GM19438 (cell line): ENCODE results near the gene TMEM132C.
"Not testable (repeated sequence)": the region's sequence is repeated elsewhere in the genome, so short reads cannot be mapped to it uniquely, and the experiment has no call there.

Experiments
- ATAC-seq: cut with Tn5 transposase; IDR thresholded peaks from one replicate; pipeline ENCODE4 v1.9.1; 2021; ENCODE audit warnings: low read depth; ENCODE audit not compliant: unreplicated experiment

TMEM132C gene

DNA sequence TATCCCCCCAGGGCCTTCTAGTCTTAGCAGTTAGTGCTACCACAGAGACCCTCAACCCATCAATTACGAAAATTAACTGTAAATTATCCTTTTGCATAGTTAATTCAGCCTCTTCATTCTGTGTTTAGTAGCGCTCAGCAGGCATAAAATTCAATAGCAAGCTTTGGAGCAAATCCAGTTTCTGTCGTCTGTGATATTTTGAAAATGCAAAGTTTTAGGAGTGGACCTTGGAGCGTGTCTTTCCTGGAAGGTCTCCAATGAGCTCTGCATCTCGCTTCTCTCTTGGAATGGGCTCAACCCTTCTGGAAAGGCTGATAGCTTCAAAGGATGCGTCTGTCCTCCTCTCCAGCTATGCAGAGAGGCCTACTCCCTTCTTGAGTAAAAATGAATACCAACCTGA, 333.9 kb downstream of the TMEM132C start:
- ATAC-seq = no peak

DNA sequence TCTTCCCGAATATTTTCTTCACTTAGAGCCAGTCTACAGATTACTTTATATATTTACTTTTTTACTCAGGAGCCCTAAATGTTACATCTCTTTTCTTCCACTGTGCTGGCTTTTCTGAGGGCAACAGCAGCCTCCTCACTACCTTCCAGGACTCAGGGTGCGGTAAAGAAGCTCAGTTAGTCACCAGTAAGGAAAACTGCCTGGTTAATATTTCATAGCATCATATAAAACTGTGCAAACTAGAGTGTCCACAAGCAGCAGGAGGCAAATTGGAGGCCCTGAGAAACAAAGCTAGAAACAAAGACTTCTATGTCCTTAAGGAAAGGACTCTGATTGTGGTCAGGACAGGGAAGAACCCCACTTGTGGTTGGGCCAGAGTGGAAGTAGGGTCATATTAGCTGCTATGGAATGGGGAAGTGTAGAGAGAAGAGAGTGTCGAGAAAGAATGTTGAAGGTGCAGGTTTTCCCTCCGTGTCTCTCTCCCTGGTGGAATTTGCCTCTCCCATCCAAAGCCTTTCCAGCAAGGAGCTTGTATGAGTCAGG, 336.7 kb downstream of the TMEM132C start:
- no peak for ATAC-seq

DNA sequence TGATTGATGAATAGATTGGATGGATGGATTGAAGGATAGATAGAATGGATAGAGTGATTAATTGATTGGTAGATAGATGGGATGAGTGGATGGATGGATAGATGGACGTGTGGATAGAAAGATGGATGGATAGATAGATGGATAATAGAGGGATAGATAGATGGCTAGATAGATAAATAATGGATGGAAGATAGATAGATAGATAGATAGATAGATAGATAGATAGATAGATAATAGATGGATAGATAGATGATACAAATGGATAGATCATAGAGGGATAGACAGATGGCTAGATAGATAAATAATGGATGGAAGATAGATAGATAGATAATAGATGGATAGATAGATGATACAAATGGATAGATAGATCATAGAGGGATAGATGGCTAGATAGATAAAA, 337.2 kb downstream of the TMEM132C start:
- not testable (repeated sequence) for ATAC-seq

DNA sequence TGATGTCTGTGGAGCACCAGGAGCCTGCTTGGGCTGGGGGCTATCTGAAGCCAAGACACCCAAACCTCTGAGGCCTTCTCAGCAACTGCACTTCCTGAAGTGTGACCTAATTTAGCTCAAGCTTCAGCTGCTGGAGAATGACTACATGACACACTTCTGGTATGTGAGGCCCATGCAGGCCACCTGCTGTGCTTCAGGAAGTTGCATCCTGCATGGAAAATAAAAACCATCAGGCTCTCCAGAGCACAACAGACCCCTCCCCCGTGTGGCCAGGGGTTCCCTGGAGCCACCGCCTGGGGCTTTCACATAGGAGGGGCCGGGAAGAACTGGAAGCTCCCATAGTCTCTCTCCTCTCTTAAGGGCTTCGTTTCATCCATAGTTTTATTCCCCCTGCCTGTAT, 339.1 kb downstream of the TMEM132C start:
- no peak for ATAC-seq

DNA sequence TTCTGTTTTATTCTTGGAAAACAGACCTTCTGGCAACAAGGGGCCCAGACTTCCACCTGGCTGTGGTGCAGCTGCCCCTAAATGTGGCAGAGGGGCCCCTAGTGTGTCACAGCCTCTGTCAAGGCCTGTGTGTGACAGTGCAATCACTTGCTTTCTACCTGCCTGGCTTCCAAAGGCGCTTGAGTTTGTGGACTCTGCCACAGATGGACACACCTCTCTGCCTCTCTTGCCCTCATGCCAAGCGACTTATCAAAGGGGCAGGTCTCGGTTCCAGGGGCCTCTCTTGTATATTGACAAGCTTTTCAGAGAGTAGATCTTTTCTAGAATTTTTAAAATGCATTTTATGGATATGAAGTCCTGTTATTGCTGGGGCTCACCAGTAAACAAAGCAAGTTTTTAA, 339.6 kb downstream of the TMEM132C start:
- ATAC-seq = no peak

DNA sequence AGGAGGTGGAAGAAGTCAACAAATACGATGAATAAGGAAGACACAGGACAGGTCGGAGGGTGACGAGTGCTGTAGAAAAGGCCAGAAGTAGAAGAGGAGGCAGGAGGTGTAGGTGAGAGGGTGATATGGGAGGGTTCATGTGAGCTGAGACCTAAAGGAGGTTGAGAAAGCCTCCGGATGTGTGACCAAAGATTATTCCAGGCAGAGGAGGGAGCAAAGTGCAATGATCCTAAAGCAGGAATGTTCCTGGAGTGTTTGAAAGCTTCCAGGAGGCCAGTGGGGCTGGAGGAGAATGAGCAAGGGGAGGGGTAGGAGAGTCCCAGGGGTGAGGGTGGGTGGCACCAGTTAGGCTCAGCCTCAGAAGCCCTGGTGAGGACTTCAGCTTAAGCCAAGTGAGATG, 340.0 kb downstream of the TMEM132C start:
- no peak for ATAC-seq

DNA sequence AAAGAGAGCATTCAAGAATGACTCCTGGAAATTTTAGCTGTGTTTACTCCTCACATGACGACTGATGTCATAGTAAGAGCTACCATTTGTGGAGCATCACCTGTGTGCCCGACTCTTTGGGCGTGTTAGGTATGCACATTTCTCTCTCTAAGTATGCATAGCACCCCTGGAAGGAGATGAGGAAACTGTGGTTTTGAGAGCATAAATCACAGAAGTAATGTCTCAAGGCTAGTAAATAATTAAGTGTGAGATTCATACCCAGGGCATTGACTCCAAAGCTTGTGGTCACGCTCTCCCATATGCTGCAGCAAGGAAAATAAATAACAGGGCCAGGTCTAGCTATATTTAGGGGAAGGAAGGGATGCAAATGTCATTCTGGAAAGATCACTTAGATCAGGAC, 340.7 kb downstream of the TMEM132C start:
- no peak for ATAC-seq

DNA sequence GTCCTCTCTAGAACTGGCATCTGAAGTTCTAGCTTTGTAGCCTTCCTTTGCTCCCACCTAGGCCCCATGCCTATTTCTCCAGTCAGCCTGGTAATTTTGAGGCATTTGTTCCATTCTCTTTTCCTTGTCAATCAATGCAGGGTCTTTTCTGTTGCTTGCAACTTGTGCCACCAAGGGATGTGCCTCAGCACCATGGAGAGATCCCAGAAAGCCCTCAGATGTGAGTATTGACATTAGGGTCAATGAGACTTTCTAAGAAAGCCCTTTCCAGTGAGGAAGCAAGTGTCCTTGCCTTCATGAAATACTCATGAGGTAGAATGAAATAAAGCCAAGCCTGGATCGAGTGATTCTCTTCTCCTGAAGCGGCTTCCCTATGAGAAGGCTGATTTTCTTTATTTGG, 342.9 kb downstream of the TMEM132C start:
- no peak for ATAC-seq

DNA sequence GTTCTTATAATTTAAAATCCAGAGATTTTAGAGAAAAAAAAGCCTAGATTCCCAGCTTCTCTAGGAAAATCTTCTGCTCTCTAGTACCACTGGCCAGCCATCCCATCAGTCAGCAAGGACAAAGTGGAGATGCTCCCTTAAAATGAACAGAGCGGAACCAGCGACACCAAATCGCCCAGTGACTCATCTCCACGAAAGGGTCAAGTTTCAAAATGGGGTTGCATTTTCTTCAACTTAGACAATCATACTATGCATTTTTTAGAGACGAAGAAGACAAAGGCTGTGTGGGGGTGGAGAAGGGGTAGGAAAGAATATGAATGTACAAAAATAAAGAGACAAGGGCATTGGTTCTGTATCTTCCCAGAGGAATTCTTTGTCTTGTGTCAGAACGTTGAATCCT, 344.8 kb downstream of the TMEM132C start:
- no peak for ATAC-seq

DNA sequence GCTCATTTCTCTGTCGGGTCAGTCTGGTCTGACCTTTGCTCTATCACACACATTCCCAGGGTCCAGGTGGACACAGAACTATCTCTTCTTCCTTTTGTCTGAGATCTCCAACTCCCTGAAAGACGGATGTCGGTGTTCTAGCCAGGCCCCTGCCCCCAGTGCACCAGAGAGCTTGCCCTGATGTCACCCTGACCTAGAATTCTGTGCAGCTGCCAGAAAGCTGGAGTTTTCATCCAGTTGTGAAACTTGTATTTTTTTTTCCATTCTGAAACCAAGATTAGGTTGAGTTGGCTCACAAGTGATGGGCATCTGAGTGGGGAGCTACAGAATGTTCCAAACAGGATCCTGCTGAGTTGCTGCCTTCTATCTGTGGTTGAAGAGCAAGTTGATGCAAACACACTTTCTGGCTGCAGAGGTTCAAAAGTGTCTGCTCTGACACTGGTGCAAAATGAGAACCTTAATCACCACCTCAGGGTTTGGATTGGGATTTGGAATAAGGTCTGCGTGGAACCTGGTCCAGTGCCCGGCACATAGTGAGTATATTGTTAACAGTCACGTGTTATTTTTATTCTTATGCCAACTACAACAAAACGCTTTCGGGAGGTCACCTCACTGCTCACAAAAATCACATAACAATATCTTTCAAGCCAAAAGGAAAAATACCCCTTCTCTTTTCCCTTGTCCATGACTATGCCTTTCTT, 345.3 kb downstream of the TMEM132C start:
- ATAC-seq = no peak

DNA sequence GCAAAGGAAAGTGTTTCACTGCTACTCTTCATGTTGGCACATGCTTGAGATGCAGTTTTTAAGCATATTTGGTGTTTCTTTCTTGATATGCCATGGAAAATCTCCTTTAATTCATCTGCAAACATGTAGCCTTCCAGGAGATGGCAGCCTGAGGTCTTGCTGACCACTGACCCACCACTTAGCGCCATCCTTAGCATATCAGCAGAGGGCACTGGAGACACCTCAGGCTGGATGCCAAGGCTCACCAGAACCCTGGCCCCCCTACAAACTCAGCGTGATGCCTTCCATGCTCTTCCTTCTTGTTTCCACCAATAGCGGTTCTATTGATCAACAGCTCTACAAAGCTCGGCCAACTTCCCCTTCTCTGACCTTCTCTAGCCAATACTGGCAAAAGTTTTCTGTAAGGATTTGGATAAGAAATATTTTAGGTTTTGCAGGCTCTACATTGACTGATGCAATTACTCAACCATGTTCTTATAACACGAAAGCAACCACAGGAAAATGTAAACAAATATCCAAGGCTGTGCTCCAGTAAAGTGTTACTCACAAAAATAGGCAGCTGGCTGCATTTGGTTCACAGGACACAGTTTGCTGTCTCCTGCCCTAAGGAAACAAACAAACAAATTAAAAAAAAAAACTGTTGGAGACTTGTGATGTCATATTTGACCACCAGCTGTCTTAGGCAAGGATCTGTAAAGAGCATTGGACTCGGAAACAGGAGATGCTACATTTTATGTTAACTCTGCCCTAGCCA, 347.0 kb downstream of the TMEM132C start:
- no peak for ATAC-seq

DNA sequence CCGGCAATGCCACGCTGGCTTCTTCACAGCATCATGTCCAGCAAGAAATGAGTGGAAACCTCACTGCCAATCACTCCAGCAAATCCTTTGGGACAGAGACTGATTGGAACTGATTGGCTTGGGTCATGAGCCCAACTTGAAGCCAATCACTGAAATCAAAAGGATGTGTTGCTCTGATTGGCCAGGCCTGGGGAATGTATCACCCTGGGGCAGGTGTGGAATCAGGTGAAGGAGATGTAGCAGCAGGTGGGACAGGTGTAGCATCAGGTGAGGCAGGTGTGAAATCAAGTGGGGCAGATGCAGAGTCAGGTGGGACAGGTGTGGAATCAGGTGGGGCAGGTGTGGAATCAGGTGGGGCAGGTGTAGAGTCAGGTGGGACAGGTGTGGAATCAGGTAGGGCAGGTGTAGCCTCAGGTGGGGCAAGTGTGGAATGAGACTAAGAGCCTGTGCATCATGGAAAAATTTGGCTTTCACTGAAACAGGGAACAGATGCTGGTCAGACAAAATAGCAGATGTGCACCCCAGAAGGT, 350.4 kb downstream of the TMEM132C start:
- no peak for ATAC-seq

DNA sequence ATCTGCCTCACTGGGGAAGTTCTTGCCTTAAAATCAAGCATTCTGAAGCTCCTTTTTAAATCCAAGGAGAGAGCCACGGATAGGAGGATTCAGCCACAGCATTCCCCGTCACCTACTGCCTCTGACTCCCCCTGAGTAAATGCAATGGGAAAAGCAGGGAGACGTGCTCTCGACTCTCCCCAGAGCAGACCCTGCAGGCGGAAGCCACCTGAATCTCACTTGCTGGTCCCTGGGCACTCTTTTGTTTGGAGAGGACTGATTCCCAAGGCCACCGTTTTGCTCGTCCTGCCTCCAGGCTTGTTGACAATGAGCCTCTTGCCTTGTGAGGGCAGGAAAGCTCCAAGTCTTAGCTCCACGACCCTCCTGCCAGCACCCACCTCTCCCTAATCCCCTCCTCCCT, 352.3 kb downstream of the TMEM132C start:
- ATAC-seq = no peak

DNA sequence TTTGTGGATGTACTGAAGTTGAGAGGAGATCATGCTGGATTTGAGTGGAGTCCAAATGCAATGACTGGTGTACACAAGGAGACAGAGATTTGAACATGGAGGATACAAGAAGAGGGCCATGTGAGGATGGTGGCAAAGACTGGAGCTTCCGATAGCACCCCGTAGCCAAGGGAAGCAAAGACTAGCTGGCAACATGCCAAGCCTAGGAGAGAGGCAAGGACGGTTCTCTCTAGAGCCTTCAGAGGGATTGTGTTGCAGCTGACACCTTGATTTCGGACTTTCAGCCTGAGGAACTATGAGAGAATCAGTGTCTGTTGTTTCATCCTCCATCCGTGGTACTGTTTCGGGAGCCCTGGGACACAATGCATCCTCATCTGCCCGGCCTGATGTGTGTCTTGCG, 354.3 kb downstream of the TMEM132C start:
- no peak for ATAC-seq

DNA sequence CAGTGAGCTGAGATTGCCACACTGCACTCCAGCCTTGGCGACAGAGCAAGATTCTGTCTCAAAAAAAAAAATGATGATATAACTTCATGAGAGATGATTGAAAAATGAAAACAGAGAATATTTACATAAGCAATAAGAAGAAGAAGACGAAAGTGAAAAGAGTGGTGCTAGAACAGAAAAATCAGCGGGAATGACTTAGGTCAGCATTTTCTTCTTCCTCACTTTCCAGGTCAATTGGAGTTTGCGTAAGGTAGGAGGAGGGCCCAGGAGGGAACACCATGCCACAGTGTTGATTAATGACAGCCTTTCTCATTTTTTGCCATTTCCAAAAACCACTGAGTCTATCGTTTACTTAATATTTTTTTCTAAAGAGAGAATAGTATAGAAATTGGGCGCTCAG, 356.8 kb downstream of the TMEM132C start:
- no peak for ATAC-seq

DNA sequence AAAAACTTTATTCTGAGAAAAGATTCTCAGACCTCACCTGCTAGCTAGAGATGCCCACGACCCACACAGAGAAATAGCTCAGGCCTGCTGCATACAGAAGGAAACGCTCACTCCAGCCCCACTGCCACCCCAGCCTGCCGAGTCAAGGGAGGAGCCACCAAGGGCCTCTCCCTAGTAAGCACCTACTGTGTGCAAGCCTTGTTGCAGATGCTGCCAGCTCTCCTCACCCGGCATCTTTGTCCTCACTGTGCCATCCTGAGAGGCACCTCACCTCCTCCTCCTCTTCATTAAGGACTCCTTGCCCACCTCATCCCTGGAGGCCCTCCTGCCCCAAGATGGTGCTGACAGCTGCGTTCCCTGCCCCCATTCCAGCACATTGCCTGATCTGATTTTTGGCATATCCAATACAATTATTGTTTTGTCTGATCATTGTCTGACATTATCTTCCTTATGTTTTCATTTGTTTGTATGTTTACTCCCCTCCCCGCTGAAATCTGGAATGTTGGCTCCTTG, 359.9 kb downstream of the TMEM132C start:
- no peak for ATAC-seq

DNA sequence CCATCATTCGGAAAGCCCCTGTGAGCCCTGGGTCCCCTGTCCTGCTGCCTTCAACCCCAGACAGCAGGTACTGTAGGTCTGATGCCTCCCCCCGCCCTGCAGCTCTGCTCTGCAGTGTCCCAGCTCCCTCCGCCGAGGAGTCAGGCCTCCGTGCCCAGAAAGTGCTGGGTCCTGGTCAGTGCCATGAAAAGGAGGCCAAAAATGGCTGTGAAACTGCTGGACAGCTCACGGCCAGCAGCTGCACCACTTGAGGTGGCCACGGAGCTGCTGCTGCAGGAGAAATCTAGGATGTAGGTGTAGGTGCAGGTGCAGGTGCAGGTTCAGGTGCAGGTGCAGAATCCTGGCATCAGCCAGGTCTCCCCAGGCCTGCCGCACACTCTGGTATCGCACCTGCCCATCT, 360.7 kb downstream of the TMEM132C start:
- ATAC-seq = no peak

DNA sequence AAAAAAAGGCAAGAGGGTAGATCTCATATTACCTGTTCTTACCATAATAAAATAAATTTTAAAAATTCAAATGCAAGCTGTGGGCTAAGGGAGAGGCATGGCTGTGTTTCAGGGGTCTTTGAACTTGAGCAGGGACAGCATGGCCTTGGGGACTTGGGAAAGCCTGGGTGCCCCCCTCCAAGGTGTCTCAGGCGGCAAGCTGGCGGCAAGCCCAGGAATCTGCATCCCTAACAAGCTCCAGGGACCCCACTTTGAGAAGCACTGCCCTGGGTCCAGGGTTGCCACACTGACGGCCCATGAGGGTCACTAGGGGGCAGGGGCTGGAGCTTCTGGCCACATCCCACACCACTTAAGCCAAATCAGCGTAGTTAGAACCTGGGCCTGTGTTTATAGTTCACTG, 363.0 kb downstream of the TMEM132C start:
- no peak for ATAC-seq

DNA sequence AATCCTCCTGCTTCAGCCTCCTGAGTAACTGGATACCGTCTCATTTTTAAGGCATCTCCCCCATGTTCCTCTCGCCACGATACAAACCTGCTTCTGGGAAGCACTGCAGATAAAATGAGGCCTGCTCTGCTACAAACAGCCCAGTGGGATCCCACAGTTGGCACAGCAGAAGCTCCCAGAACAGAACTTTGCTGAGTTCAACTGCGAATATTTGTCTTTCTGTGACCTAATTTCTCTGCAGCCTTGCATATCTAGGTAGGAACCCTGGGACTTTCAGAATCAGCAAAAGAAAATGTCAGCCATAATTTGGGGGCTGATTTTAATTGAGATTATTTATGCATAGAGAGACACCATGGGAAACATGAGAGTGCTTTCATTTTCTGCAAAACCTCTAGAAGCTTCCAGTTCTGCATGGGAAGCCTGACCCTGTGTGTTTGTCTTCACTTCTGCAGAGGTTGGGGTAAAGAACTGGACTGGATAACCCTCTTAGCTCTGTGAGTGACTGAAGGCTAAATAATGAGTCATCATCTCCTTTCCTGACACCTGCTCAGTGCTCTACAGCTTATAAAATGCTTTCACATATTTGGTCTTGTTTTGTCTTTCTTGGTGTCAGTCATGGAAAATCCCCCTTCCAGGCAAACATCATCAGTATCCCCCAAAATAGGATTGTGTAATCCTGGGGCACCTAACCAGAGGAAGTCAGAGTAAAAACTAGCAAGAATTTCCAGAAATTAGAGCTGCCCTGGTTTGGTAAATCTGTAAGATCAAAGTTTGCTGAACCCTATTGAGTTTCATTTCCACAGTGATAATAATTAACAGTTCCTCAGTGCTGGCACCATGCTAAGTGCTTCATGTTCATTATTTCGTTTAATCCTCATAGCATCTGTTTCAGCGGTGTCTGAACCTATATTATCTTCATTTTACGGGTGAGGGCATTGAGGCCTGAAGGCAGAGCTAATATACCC, 371.0 kb downstream of the TMEM132C start:
- peak; percentile 91 for ATAC-seq

DNA sequence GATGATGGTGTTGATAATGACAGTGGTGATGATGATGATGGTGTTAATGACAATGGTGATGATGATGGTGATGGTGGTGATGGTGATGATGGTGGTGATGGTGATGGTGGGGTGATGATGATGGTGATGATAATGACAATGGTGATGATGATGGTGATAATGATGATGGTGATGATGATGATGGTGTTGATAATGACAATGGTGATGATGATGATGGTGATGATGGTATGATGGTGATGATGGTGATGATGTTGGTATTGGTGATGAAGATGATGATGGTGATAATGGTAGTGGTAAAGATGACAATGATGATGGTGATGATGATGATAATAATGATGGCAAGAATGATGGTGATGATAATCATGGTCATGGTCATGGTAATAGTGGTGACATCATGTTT, 372.1 kb downstream of the TMEM132C start:
- no peak for ATAC-seq
